ENCODE measurements around the gene PDE6A.

Gene PDE6A

GRCh38 chr5:149941795-149942194 is 2.8 kb downstream of the PDE6A start:
- DNase-seq: no peak

DNA sequence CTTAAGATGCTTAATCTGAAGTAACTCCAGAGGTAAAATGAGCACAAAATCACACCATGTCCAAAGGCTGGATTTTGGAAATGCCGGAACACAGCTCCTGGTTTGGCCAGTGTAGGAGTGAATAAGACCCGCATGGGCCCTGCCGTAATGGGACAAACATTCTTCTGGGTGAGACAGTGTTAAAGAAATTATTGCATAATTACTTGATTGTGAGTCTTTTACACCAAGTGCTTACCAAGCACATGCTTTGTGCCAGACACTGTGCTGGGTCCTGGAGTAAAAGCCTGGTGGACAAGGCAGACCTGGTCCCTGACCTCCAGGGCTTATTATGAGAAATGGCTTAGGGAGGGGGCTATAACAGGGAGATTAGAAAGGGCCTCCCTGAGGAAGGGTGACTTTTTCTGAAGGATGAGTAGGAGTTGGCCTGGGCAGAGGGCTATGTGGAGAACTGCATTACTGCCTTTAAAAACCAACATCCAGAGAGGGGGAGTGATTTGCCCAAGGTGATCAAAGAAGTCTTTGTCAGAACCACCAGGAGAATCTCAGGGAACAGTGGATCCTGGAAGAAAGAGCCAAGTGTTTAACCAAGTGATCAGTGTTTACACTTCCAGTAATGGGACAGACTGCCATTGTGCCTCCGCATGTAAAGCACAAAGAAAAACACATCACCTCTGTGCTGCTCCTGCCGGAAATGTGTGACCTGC is 3.5 kb downstream of the PDE6A start:
- no peak overlapping the region for H3K4me3 ChIP-seq (ENCODE audit: control insufficient read depth in 1 of 7, extremely low read depth in 1 of 7, insufficient read depth in 4 of 7, low read depth in 2 of 7, low read length in 6 of 7)
- WGBS (ENCODE audit: insufficient coverage): 100% methylated on average over 3 of the region's 5 CpGs
- no peak for DNase-seq
- peaks cover 0 to 6% (median 1%) of the 10 kb centered on the region in 4 experiments for H3K4me1 ChIP-seq (ENCODE audit: control extremely low read depth in 1 of 4, control insufficient read depth in 4 of 4, insufficient read depth in 4 of 4, low read length in 3 of 4)
- ChIA-PET POLR2A (no interaction called here), CTCF (no interaction called here)
- H3K36me3 ChIP-seq (ENCODE audit: control insufficient read depth in 4 of 4, insufficient read depth in 4 of 4, low read length in 3 of 4): no peaks in the 10 kb centered on the region
- H3K27ac ChIP-seq (ENCODE audit: insufficient read depth in 1 of 2, low read depth in 1 of 2, low read length in 2 of 2, poor library complexity in 1 of 2, severe bottlenecking in 2 of 2): no peak overlapping the region
- H3K9me3 ChIP-seq (ENCODE audit: control extremely low read depth in 1 of 5, control insufficient read depth in 4 of 5, insufficient read depth in 2 of 5, low read depth in 1 of 5, low read length in 4 of 5): no peaks in the 10 kb centered on the region
- no peaks in the 10 kb centered on the region for H3K27me3 ChIP-seq (replicated peaks in 2 of 5; ENCODE audit: control insufficient read depth in 4 of 5, insufficient read depth in 5 of 5, low read length in 4 of 5)

More at GRCh38 chr5:149941795-149942194, 2.8 kb downstream of the PDE6A start:
- Histone ChIP-seq H3K27me3 (replicated peaks in 2 of 5; ENCODE audit: control insufficient read depth in 4 of 5, insufficient read depth in 5 of 5, low read length in 4 of 5) (peaks cover 0 to 1% (median 0%) of the 10 kb centered on the region in 5 experiments), H3K27ac (ENCODE audit: insufficient read depth in 1 of 2, low read depth in 1 of 2, low read length in 2 of 2, poor library complexity in 1 of 2, severe bottlenecking in 2 of 2) (no peak overlapping the region), H3K9me3 (ENCODE audit: control extremely low read depth in 1 of 5, control insufficient read depth in 4 of 5, insufficient read depth in 2 of 5, low read depth in 1 of 5, low read length in 4 of 5) (no peaks in the 10 kb centered on the region), H3K36me3 (ENCODE audit: control insufficient read depth in 4 of 4, insufficient read depth in 4 of 4, low read length in 3 of 4) (no peaks in the 10 kb centered on the region), H3K4me3 (ENCODE audit: control insufficient read depth in 1 of 7, extremely low read depth in 1 of 7, insufficient read depth in 4 of 7, low read depth in 2 of 7, low read length in 6 of 7) (no peak overlapping the region), H3K4me1 (ENCODE audit: control extremely low read depth in 1 of 4, control insufficient read depth in 4 of 4, insufficient read depth in 4 of 4, low read length in 3 of 4) (peaks cover 0 to 6% (median 1%) of the 10 kb centered on the region in 4 experiments)
- POLR2A ChIA-PET: no interaction called here
- WGBS (ENCODE audit: insufficient coverage): 98% methylated on average over 4 of the region's 4 CpGs
- CTCF ChIA-PET: no interaction called here

GRCh38 chr5:149940077-149940574 is 4.5 kb downstream of the PDE6A start:
- ChIA-PET POLR2A (no interaction called here), CTCF (interaction anchor here (1.2 to 1.3 kb wide), 2 partner anchors 15 to 18 kb away, joined by 4 to 6 read pairs; no protein-coding TSS in a partner anchor)
- 89% methylated on average over 7 of the region's 9 CpGs for WGBS (ENCODE audit: insufficient coverage)
- Histone ChIP-seq H3K27me3 (replicated peaks in 2 of 5; ENCODE audit: control insufficient read depth in 4 of 5, insufficient read depth in 5 of 5, low read length in 4 of 5) (no peaks in the 10 kb centered on the region), H3K36me3 (ENCODE audit: control insufficient read depth in 4 of 4, insufficient read depth in 4 of 4, low read length in 3 of 4) (no peaks in the 10 kb centered on the region), H3K27ac (ENCODE audit: insufficient read depth in 1 of 2, low read depth in 1 of 2, low read length in 2 of 2, poor library complexity in 1 of 2, severe bottlenecking in 2 of 2) (peak overlapping the region in 1 of 2 experiments; percentile 55), H3K9me3 (ENCODE audit: control extremely low read depth in 1 of 5, control insufficient read depth in 4 of 5, insufficient read depth in 2 of 5, low read depth in 1 of 5, low read length in 4 of 5) (no peaks in the 10 kb centered on the region), H3K4me3 (ENCODE audit: control insufficient read depth in 1 of 7, extremely low read depth in 1 of 7, insufficient read depth in 4 of 7, low read depth in 2 of 7, low read length in 6 of 7) (no peak overlapping the region), H3K4me1 (ENCODE audit: control extremely low read depth in 1 of 4, control insufficient read depth in 4 of 4, insufficient read depth in 4 of 4, low read length in 3 of 4) (peaks cover 0 to 6% (median 1%) of the 10 kb centered on the region in 4 experiments)
- peak; percentile 27 to 63 (median 48) for DNase-seq

- no peaks in the 10 kb centered on the region for H3K36me3 ChIP-seq (ENCODE audit: control insufficient read depth in 4 of 4, insufficient read depth in 4 of 4, low read length in 3 of 4)
- H3K27me3 ChIP-seq (replicated peaks in 2 of 5; ENCODE audit: control insufficient read depth in 4 of 5, insufficient read depth in 5 of 5, low read length in 4 of 5): peaks cover 0 to 1% (median 0%) of the 10 kb centered on the region in 5 experiments
- no peak for DNase-seq
- H3K9me3 ChIP-seq (ENCODE audit: control extremely low read depth in 1 of 5, control insufficient read depth in 4 of 5, insufficient read depth in 2 of 5, low read depth in 1 of 5, low read length in 4 of 5): no peaks in the 10 kb centered on the region
- H3K27ac ChIP-seq (ENCODE audit: insufficient read depth in 1 of 2, low read depth in 1 of 2, low read length in 2 of 2, poor library complexity in 1 of 2, severe bottlenecking in 2 of 2): peak overlapping the region in 1 of 2 experiments; percentile 55
- 95% methylated on average over 5 of the region's 6 CpGs for WGBS (ENCODE audit: insufficient coverage)
- H3K4me1 ChIP-seq (ENCODE audit: control extremely low read depth in 1 of 4, control insufficient read depth in 4 of 4, insufficient read depth in 4 of 4, low read length in 3 of 4): peaks cover 0 to 6% (median 1%) of the 10 kb centered on the region in 4 experiments
- H3K4me3 ChIP-seq (ENCODE audit: control insufficient read depth in 1 of 7, extremely low read depth in 1 of 7, insufficient read depth in 4 of 7, low read depth in 2 of 7, low read length in 6 of 7): no peak overlapping the region
- POLR2A ChIA-PET: interaction anchor here (0.6 kb wide), 1 partner anchor 234 kb away, joined by 3 read pairs; no protein-coding TSS in a partner anchor
- CTCF ChIA-PET: interaction anchor here (0.6 to 1.3 kb wide), 4 partner anchors 14 to 183 kb away, joined by 3 to 6 read pairs (median 4); no protein-coding TSS in a partner anchor
Measured at GRCh38 chr5:149939546-149939945, 5.0 kb downstream of the PDE6A start.

DNA sequence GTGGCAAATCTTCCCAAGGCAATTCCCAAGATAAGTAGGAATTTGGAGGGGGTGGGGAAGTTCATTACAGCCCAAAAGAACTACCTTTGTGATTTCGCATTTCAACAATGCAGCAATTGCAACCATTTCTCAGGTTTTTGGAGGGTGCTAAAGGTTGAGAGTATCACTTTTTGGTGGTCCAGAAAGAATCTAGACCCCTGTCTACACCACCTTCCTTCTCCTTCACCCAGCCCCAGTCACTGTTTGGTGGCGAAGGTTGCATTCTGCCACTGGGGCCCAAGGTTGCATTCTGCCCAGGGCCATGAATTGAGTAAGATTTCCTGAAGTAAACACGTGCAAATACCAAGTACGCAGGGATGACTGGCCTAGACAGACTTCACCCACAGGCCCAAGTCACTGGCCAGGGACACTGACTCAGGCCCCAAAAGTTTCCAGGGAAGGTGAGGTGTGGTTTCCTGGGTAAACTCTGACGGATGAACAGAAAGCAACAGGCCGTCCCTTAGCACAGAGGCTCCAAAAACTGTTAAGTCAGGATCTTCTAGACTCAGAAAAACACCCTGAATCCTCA is 5.7 kb downstream of the PDE6A start:
- Histone ChIP-seq H3K4me3 (ENCODE audit: control insufficient read depth in 1 of 7, extremely low read depth in 1 of 7, insufficient read depth in 4 of 7, low read depth in 2 of 7, low read length in 6 of 7) (no peak overlapping the region), H3K36me3 (ENCODE audit: control insufficient read depth in 4 of 4, insufficient read depth in 4 of 4, low read length in 3 of 4) (no peaks in the 10 kb centered on the region), H3K4me1 (ENCODE audit: control extremely low read depth in 1 of 4, control insufficient read depth in 4 of 4, insufficient read depth in 4 of 4, low read length in 3 of 4) (peaks cover 0 to 6% (median 1%) of the 10 kb centered on the region in 4 experiments), H3K27ac (ENCODE audit: insufficient read depth in 1 of 2, low read depth in 1 of 2, low read length in 2 of 2, poor library complexity in 1 of 2, severe bottlenecking in 2 of 2) (peak overlapping the region in 1 of 2 experiments; percentile 29), H3K27me3 (replicated peaks in 2 of 5; ENCODE audit: control insufficient read depth in 4 of 5, insufficient read depth in 5 of 5, low read length in 4 of 5) (peaks cover 0 to 4% (median 0%) of the 10 kb centered on the region in 5 experiments), H3K9me3 (ENCODE audit: control extremely low read depth in 1 of 5, control insufficient read depth in 4 of 5, insufficient read depth in 2 of 5, low read depth in 1 of 5, low read length in 4 of 5) (no peaks in the 10 kb centered on the region)
- no peak for DNase-seq
- POLR2A ChIA-PET: no interaction called here
- CTCF ChIA-PET: interaction anchor here (0.8 to 1.3 kb wide), 3 partner anchors 13 to 20 kb away, joined by 3 to 6 read pairs (median 4); no protein-coding TSS in a partner anchor
- WGBS (ENCODE audit: insufficient coverage): 100% methylated on average over 2 of the region's 6 CpGs

DNA sequence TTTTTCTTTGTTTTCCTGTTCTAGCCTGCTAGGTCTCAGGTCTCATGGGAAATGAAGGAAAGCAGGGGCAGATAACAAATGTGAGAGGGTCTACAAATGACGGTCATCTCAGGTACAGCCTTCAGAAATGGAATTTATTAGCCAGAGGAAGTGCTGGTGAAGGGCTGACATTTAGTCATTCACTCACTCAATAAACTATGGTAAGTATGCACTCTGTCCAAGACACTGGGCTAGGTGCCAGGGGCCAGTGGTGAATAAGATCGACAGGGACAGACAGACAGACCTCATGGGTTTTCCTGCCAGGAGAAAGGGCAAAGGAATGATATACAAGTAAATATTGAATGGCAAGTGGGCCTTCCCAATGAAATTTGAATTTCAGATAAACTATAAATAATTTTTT is 6.3 kb downstream of the PDE6A start:
- no CpG with 5 or more reads among the region's 2 CpGs for WGBS (ENCODE audit: insufficient coverage)
- H3K27me3 ChIP-seq (replicated peaks in 2 of 5; ENCODE audit: control insufficient read depth in 4 of 5, insufficient read depth in 5 of 5, low read length in 4 of 5): peaks cover 0 to 4% (median 0%) of the 10 kb centered on the region in 5 experiments
- H3K36me3 ChIP-seq (ENCODE audit: control insufficient read depth in 4 of 4, insufficient read depth in 4 of 4, low read length in 3 of 4): no peaks in the 10 kb centered on the region
- no peaks in the 10 kb centered on the region for H3K9me3 ChIP-seq (ENCODE audit: control extremely low read depth in 1 of 5, control insufficient read depth in 4 of 5, insufficient read depth in 2 of 5, low read depth in 1 of 5, low read length in 4 of 5)
- ChIA-PET CTCF (no interaction called here), POLR2A (no interaction called here)
- no peak overlapping the region for H3K27ac ChIP-seq (ENCODE audit: insufficient read depth in 1 of 2, low read depth in 1 of 2, low read length in 2 of 2, poor library complexity in 1 of 2, severe bottlenecking in 2 of 2)
- DNase-seq: no peak
- H3K4me1 ChIP-seq (ENCODE audit: control extremely low read depth in 1 of 4, control insufficient read depth in 4 of 4, insufficient read depth in 4 of 4, low read length in 3 of 4): peaks cover 0 to 6% (median 1%) of the 10 kb centered on the region in 4 experiments
- H3K4me3 ChIP-seq (ENCODE audit: control insufficient read depth in 1 of 7, extremely low read depth in 1 of 7, insufficient read depth in 4 of 7, low read depth in 2 of 7, low read length in 6 of 7): no peak overlapping the region

GRCh38 chr5:149937610-149938009 is 7.0 kb downstream of the PDE6A start:
- Histone ChIP-seq H3K36me3 (ENCODE audit: control insufficient read depth in 4 of 4, insufficient read depth in 4 of 4, low read length in 3 of 4) (no peaks in the 10 kb centered on the region), H3K4me3 (ENCODE audit: control insufficient read depth in 1 of 7, extremely low read depth in 1 of 7, insufficient read depth in 4 of 7, low read depth in 2 of 7, low read length in 6 of 7) (no peak overlapping the region), H3K27ac (ENCODE audit: insufficient read depth in 1 of 2, low read depth in 1 of 2, low read length in 2 of 2, poor library complexity in 1 of 2, severe bottlenecking in 2 of 2) (no peak overlapping the region), H3K9me3 (ENCODE audit: control extremely low read depth in 1 of 5, control insufficient read depth in 4 of 5, insufficient read depth in 2 of 5, low read depth in 1 of 5, low read length in 4 of 5) (no peaks in the 10 kb centered on the region), H3K27me3 (replicated peaks in 2 of 5; ENCODE audit: control insufficient read depth in 4 of 5, insufficient read depth in 5 of 5, low read length in 4 of 5) (peaks cover 0 to 4% (median 0%) of the 10 kb centered on the region in 5 experiments), H3K4me1 (ENCODE audit: control extremely low read depth in 1 of 4, control insufficient read depth in 4 of 4, insufficient read depth in 4 of 4, low read length in 3 of 4) (peaks cover 0 to 6% (median 1%) of the 10 kb centered on the region in 4 experiments)
- ChIA-PET CTCF (interaction anchor here (0.9 to 3.2 kb wide), 3 partner anchors 14 to 27 kb away, joined by 3 to 15 read pairs (median 3); no protein-coding TSS in a partner anchor), POLR2A (no interaction called here)
- no peak for DNase-seq
- 100% methylated on average over 1 of the region's 1 CpG for WGBS (ENCODE audit: insufficient coverage)

Measured in common myeloid progenitor, CD34-positive (primary cell).